DND-41 (cell line): ENCODE measurements around the gene RAB33B.

ENCODE experiments used
- ATAC-seq: fragments of 200-7000 bp; cut with Tn5 transposase; 3 replicates; pipeline ENCODE4 v1.9.1; 2021; ENCODE audit warnings: low read depth; ENCODE audit not compliant: insufficient read depth
- DNase-seq: peaks from one replicate; pipeline ENCODE4 v3.0.0-alpha.2; 2020
- H2AFZ ChIP-seq: 2 replicates; pipeline ENCODE4 v1.6.0; 2012; ENCODE audit warnings: low read depth, low read length
- H3K27ac ChIP-seq: 2 replicates; pipeline ENCODE4 v1.5.1; 2012; ENCODE audit warnings: low read length, inconsistent platforms
- H3K27me3 ChIP-seq: fragments of 200-600 bp; sonication (generic); 2 replicates; pipeline ENCODE4 v1.6.0; 2012; ENCODE audit warnings: low read length, mild to moderate bottlenecking, inconsistent platforms; ENCODE audit not compliant: insufficient read depth, poor library complexity
- H3K36me3 ChIP-seq: 2 replicates; pipeline ENCODE4 v1.5.1; 2012; ENCODE audit warnings: low read length, inconsistent platforms; ENCODE audit not compliant: insufficient read depth
- H3K4me1 ChIP-seq: 2 replicates; pipeline ENCODE4 v1.5.1; 2012; ENCODE audit warnings: mild to moderate bottlenecking, low read length; ENCODE audit not compliant: insufficient read depth
- H3K4me2 ChIP-seq: 2 replicates; pipeline ENCODE4 v1.6.0; 2012; ENCODE audit warnings: mild to moderate bottlenecking, moderate library complexity, low read length, inconsistent platforms; ENCODE audit not compliant: insufficient read depth
- H3K4me3 ChIP-seq, 2 experiments: fragments of 200-600 bp in 1 of 2; shearing (Covaris generic) in 1 of 2; 2 replicates each; pipeline ENCODE4 v1.5.1; 2012 to 2016; ENCODE audit warnings: inconsistent platforms in 2 of 2, low read length in 2 of 2, mild to moderate bottlenecking in 2 of 2, low read depth in 1 of 2, moderate library complexity in 1 of 2
- H3K79me2 ChIP-seq: 2 replicates; pipeline ENCODE4 v1.6.0; 2012; ENCODE audit warnings: low read length, inconsistent platforms; ENCODE audit not compliant: insufficient read depth
- H3K9ac ChIP-seq: 2 replicates; pipeline ENCODE4 v1.6.0; 2012; ENCODE audit warnings: low read depth, mild to moderate bottlenecking, inconsistent platforms, low read length, moderate library complexity
- H3K9me3 ChIP-seq: 2 replicates; pipeline ENCODE4 v1.5.1; 2012; ENCODE audit warnings: low read length, moderate library complexity, mild to moderate bottlenecking, inconsistent platforms; ENCODE audit not compliant: insufficient read depth, severe bottlenecking
- H4K20me1 ChIP-seq: 2 replicates; pipeline ENCODE4 v1.6.0; 2012; ENCODE audit warnings: low read length; ENCODE audit not compliant: insufficient read depth
- EZH2 ChIP-seq: IDR thresholded peaks from 3 replicates; pipeline ENCODE4 v1.6.1; 2012; ENCODE audit warnings: borderline replicate concordance, low read depth, mild to moderate bottlenecking, moderate library complexity, low read length, inconsistent platforms; ENCODE audit not compliant: severe bottlenecking
- TF ChIP-seq, protein P1 (sequence below): IDR thresholded peaks from 2 replicates; pipeline ENCODE4 v1.5.1; 2012; ENCODE audit warnings: borderline replicate concordance, low read length, moderate library complexity, mild to moderate bottlenecking; ENCODE audit not compliant: poor library complexity, severe bottlenecking; ENCODE audit errors: extremely low read depth

Gene RAB33B

DNA sequence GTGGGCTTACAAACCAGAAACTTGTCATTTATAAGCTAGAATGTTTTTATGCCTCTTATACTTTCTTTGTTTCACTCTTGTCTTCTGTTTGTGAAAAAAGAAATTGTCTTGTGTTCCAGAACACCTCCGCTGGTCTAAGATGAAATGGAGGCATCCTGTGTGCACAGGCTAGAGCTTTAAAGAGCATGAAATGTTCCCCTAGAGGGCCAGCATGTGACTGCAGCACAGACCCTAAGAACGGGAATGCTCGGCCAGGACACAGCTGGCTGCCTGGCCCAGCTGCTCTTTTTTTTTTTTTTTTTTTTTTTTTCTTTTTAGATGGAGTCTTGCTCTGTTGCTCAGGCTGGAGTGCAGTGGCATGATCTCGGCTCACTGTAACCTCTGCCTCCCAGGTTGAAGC is 68.5 kb downstream of the RAB33B start:
- peaks cover 79% of the 10 kb centered on the region for H3K36me3 ChIP-seq
- H3K4me1 ChIP-seq = no peaks in the 10 kb centered on the region
- no peak overlapping the region for H2AFZ ChIP-seq
- H3K9ac ChIP-seq = no peak overlapping the region
- no peak overlapping the region for H3K27ac ChIP-seq
- DNase-seq (no peak), ATAC-seq (no peak; the same call in 2 of the 3 replicates)
- no peaks in the 10 kb centered on the region for H3K27me3 ChIP-seq
- no peaks in the 10 kb centered on the region for H4K20me1 ChIP-seq
- TF ChIP-seq, protein P1, sequence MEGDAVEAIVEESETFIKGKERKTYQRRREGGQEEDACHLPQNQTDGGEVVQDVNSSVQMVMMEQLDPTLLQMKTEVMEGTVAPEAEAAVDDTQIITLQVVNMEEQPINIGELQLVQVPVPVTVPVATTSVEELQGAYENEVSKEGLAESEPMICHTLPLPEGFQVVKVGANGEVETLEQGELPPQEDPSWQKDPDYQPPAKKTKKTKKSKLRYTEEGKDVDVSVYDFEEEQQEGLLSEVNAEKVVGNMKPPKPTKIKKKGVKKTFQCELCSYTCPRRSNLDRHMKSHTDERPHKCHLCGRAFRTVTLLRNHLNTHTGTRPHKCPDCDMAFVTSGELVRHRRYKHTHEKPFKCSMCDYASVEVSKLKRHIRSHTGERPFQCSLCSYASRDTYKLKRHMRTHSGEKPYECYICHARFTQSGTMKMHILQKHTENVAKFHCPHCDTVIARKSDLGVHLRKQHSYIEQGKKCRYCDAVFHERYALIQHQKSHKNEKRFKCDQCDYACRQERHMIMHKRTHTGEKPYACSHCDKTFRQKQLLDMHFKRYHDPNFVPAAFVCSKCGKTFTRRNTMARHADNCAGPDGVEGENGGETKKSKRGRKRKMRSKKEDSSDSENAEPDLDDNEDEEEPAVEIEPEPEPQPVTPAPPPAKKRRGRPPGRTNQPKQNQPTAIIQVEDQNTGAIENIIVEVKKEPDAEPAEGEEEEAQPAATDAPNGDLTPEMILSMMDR = no peak
- no peak for TF ChIP-seq EZH2
- no peak overlapping the region for H3K4me3 ChIP-seq
- no peaks in the 10 kb centered on the region for H3K9me3 ChIP-seq
- H3K4me2 ChIP-seq = no peak overlapping the region
- H3K79me2 ChIP-seq = no peaks in the 10 kb centered on the region

GRCh38 chr4:139523076-139523475 is 69.2 kb downstream of the RAB33B start:
- Histone ChIP-seq H3K4me2 (no peak overlapping the region), H4K20me1 (no peaks in the 10 kb centered on the region), H3K4me3 (no peak overlapping the region), H3K27me3 (no peaks in the 10 kb centered on the region), H3K36me3 (peaks cover 79% of the 10 kb centered on the region), H3K79me2 (no peaks in the 10 kb centered on the region), H3K27ac (no peak overlapping the region), H2AFZ (no peak overlapping the region), H3K9me3 (no peaks in the 10 kb centered on the region), H3K9ac (no peak overlapping the region), H3K4me1 (no peaks in the 10 kb centered on the region)
- DNase-seq (no peak), ATAC-seq (no peak)
- TF ChIP-seq EZH2 = no peak
- TF ChIP-seq, protein P1 = no peak

GRCh38 chr4:139524062-139524631 is 70.2 kb downstream of the RAB33B start:
- no peak for ATAC-seq
- DNase-seq = no peak
- Histone ChIP-seq H3K27me3 (no peaks in the 10 kb centered on the region), H3K4me1 (no peaks in the 10 kb centered on the region), H3K36me3 (peaks cover 80% of the 10 kb centered on the region), H2AFZ (no peak overlapping the region), H3K4me2 (no peak overlapping the region), H3K9ac (no peak overlapping the region), H3K9me3 (no peaks in the 10 kb centered on the region), H3K79me2 (no peaks in the 10 kb centered on the region), H3K27ac (no peak overlapping the region), H3K4me3 (no peak overlapping the region), H4K20me1 (no peaks in the 10 kb centered on the region)
- no peak for TF ChIP-seq EZH2
- TF ChIP-seq, protein P1 = no peak
